A673 (cell line): ENCODE results near the gene TARP.
"Not testable (repeated sequence)": the region's sequence is repeated elsewhere in the genome, so short reads cannot be mapped to it uniquely, and the experiment has no call there.

ENCODE experiments used
- EZH2 ChIP-seq: fragments of 200-600 bp; sonication (generic); IDR thresholded peaks from 2 replicates; pipeline ENCODE4 v1.6.1; 2017; ENCODE audit warnings: borderline replicate concordance, low read depth, mild to moderate bottlenecking, mixed read lengths, antibody characterized with exemption, low read length; ENCODE audit not compliant: poor library complexity, severe bottlenecking
- TF ChIP-seq, protein P1 (sequence below): fragments of 300-800, 200-600 bp; sonication (generic); conservative IDR thresholded peaks from 2 replicates; pipeline ENCODE4 v1.5.1; 2017; ENCODE audit warnings: low read depth, mild to moderate bottlenecking, antibody characterized with exemption, low read length, moderate library complexity, mixed read lengths

DNA sequence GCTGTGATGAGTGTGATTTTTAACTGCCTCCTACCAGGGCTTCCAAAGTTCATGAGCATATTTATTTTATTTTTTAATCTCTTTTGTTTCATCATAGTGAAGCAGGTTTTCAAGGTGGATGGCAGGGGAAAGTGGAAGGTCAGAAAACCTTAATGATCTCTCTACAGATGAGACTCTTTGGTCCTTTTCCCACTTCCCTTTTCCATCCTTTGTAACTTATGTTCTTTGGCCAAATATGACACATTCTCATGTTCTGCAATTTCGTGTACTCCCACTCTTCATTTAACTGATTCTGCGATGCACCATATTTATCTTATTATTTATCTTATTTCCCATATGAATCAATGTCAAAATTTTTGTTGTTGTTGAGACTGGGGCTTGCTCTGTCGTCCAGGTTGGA lies 7.5 kb downstream of the TARP start:
- TF ChIP-seq, protein P1, sequence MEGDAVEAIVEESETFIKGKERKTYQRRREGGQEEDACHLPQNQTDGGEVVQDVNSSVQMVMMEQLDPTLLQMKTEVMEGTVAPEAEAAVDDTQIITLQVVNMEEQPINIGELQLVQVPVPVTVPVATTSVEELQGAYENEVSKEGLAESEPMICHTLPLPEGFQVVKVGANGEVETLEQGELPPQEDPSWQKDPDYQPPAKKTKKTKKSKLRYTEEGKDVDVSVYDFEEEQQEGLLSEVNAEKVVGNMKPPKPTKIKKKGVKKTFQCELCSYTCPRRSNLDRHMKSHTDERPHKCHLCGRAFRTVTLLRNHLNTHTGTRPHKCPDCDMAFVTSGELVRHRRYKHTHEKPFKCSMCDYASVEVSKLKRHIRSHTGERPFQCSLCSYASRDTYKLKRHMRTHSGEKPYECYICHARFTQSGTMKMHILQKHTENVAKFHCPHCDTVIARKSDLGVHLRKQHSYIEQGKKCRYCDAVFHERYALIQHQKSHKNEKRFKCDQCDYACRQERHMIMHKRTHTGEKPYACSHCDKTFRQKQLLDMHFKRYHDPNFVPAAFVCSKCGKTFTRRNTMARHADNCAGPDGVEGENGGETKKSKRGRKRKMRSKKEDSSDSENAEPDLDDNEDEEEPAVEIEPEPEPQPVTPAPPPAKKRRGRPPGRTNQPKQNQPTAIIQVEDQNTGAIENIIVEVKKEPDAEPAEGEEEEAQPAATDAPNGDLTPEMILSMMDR = not testable (repeated sequence)
- TF ChIP-seq EZH2 = not testable (repeated sequence)
